Choroid plexus epithelial cell (primary cell): ENCODE measurements around the gene RARB.

ENCODE experiments used
- DNase-seq: peaks from one replicate; pipeline ENCODE4 v3.0.0-alpha.2; 2010; ENCODE audit warnings: low read depth
- H3K4me3 ChIP-seq: 2 replicates; pipeline ENCODE4 v1.5.1; 2011; ENCODE audit warnings: low read depth, mild to moderate bottlenecking, control low read depth, low read length, moderate library complexity
- TF ChIP-seq, protein P1 (sequence below): conservative IDR thresholded peaks from 2 replicates; pipeline ENCODE4 v1.5.1; 2011; ENCODE audit warnings: low read depth, mild to moderate bottlenecking, control low read depth, inconsistent platforms, low read length, moderate library complexity

Gene RARB

DNA sequence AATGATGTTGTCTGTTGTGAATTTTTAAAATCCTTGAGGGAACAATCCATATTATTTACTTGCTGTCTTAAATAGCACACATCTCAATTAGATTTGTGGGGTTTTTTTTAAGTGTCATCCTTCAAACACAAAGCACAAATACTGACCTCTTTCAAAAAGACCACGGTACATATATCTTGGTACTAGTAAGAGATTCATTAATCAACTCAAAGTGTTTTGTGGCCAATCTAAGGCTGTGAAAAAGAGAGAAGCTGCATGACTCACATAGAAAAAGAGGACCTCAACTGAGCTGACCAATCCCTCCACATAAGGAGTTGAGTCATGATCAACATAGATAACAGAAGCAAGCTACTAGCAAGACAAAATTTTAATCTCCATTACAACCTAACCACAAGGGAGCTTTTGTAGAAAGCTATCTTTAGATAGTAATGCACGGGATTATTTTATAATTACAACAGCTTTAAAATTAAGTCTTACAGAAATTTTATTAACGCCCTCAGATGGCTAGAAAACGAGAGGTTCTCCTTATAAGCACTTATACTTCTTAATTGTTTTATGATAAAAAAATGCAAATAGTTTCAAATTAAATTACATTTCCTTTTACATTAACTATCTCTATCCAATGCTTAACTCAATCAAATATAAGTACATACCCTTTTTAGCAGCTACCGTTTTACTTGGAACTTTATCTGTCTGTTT is 176.2 kb downstream of the RARB start:
- TF ChIP-seq, protein P1, sequence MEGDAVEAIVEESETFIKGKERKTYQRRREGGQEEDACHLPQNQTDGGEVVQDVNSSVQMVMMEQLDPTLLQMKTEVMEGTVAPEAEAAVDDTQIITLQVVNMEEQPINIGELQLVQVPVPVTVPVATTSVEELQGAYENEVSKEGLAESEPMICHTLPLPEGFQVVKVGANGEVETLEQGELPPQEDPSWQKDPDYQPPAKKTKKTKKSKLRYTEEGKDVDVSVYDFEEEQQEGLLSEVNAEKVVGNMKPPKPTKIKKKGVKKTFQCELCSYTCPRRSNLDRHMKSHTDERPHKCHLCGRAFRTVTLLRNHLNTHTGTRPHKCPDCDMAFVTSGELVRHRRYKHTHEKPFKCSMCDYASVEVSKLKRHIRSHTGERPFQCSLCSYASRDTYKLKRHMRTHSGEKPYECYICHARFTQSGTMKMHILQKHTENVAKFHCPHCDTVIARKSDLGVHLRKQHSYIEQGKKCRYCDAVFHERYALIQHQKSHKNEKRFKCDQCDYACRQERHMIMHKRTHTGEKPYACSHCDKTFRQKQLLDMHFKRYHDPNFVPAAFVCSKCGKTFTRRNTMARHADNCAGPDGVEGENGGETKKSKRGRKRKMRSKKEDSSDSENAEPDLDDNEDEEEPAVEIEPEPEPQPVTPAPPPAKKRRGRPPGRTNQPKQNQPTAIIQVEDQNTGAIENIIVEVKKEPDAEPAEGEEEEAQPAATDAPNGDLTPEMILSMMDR = no peak
- DNase-seq = peak; percentile 95
- no peak overlapping the region for H3K4me3 ChIP-seq

DNA sequence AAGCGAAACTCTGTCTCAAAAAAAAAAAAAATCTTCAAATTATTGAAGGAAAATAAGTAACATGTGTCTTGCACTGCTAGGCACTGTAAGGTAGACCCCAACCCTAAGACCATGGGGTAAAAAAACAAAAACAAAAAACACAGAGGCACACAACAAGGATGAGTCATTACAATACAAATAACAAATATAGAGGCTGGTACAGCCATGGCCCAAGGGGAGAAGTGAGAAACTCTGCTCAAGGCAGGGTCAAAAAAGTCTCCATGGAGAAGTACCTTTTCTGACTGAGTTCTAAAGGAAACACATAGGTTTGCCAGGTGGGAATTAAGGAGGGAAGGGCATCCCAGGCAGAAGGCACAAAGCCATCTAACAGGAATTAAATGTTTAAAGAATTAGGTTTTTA is 182.1 kb downstream of the RARB start:
- DNase-seq = no peak
- TF ChIP-seq, protein P1 = no peak
- no peak overlapping the region for H3K4me3 ChIP-seq

DNA sequence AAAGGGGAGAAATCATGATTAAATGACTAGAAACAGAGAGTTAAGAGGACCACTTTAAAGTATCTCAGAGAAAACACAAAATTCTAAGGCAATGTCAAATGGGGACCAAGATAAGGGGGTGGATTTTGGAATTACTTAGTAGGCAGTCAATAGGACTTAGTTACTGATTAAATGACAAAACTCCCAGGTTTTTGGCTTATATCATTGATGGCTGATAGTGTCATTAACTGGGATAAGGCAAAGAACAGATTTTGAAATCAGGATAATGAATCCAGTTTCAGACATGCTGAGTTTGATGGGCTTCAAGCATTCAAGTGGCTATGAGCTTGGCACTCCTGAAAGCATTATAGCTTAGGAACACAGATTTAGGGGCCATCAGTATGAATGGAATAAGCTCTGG is 182.7 kb downstream of the RARB start:
- TF ChIP-seq, protein P1 = no peak
- no peak overlapping the region for H3K4me3 ChIP-seq
- no peak for DNase-seq

DNA sequence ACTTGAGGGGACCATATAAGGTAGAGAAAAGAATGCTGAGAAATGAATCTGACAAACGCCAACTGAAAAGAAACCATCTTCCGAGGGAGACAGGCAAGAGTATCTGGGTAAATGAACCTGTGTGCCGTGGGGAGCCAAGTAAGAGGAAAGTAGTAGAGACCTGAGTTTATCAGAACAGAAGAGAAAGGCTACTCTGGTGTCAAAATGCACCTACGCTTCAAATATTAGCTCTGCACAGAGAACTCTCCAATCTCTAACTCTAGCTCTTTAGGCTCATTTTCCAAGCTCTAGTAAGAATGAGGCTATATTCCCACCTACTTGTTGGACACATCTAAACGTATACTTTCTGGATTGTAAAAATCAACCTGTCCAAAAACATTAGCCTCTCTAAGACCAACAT is 183.1 kb downstream of the RARB start:
- H3K4me3 ChIP-seq = no peak overlapping the region
- TF ChIP-seq, protein P1 = no peak
- DNase-seq = no peak

DNA sequence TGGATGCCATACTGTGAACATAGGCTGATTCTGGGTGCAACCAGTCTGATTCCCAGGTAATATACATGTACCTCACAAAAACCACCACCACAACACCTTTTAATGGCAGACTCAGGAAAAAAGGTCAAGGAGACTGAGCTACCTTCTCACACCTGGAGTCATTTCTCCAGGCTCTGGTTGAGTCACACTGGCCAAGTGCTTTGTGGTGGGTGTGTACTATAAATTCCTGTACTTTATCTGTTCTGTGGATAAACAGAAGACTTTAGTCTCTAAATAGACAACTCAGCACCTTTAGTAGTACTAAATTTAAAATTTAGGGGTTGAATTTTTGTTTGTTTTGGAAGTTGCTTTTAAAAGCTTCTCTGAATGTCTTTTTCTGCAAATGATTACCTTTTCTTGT is 190.0 kb downstream of the RARB start:
- TF ChIP-seq, protein P1 = no peak
- no peak overlapping the region for H3K4me3 ChIP-seq
- no peak for DNase-seq

DNA sequence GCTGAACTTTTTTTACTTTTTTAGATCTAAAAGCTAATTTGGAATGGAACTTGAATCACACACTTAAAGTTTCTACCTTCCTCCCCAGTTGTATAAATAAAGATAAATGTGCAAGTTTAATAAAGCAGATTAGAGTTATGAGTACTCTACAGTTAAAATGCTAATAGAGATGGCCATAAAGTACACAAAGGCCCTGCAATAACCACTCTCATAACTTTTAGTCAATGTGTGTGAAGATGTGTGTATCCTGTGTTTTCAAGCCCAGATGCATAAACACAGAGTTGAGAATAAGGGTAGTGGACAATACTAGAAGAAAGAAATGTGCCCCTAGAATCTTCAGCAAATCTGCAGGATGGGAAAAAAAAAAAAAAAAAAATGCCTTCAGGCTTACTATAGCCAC is 191.3 kb downstream of the RARB start:
- no peak overlapping the region for H3K4me3 ChIP-seq
- no peak for DNase-seq
- TF ChIP-seq, protein P1 = no peak

DNA sequence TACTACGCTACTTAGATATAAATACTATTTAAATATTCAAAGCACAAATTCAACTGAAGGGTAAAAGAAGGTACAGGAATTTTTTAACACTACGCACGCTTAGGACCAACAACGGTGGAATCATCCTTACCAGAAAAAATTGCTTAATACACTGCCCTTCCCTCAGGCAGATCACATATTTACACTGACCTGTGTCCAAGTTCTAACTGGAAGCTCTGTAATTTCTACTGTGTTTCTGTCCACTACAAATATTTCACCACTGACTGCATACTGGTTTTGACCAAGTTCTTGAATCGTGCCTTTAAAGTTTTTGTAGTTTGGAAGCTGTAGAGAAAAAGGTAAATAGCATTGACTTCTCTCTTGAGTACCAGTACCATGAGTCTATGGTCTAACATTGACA is 192.4 kb downstream of the RARB start:
- no peak for DNase-seq
- TF ChIP-seq, protein P1 = no peak
- no peak overlapping the region for H3K4me3 ChIP-seq
